ENCODE data around the gene PRR13.
"Not testable (repeated sequence)": the region's sequence is repeated elsewhere in the genome, so short reads cannot be mapped to it uniquely, and the experiment has no call there.

The PRR13 gene

GRCh38 chr12:53439582-53439981 is 2.0 kb upstream of the PRR13 start:
- DNase-seq = not testable (repeated sequence)

GRCh38 chr12:53443955-53444354 is 2.4 kb downstream of the PRR13 start:
- DNase-seq = no peak

- DNase-seq = not testable (repeated sequence)
Measured at GRCh38 chr12:53444593-53445325, 3.2 kb downstream of the PRR13 start.

- no peak for DNase-seq
Measured at GRCh38 chr12:53450936-53451335, 9.4 kb downstream of the PRR13 start.

GRCh38 chr12:53451661-53452158 is 10.2 kb downstream of the PRR13 start, which contains the start of gene PCBP2:
PCBP2 (plus strand) TSS chr12:53452102; CDS start chr12:53454801, 2,699 bp downstream.
- peak; percentile 91 for DNase-seq

GRCh38 chr12:53452159-53453077 is 10.9 kb downstream of the PRR13 start:
- peak; percentile 55 for DNase-seq

GRCh38 chr12:53453953-53454640 is 12.6 kb downstream of the PRR13 start:
- no peak for DNase-seq

- no peak for DNase-seq
Measured at GRCh38 chr12:53454707-53455106, 13.2 kb downstream of the PRR13 start.

- no peak for DNase-seq
Measured at GRCh38 chr12:53456654-53457366, 15.3 kb downstream of the PRR13 start.

GRCh38 chr12:53459097-53459496 is 17.6 kb downstream of the PRR13 start:
- no peak for DNase-seq

- no peak for DNase-seq
Measured at GRCh38 chr12:53461059-53461458, 19.5 kb downstream of the PRR13 start.

GRCh38 chr12:53461591-53461990 is 20.1 kb downstream of the PRR13 start:
- no peak for DNase-seq

GRCh38 chr12:53462935-53463334 is 21.4 kb downstream of the PRR13 start:
- DNase-seq = no peak

GRCh38 chr12:53463802-53464560 is 22.4 kb downstream of the PRR13 start:
- no peak for DNase-seq

- DNase-seq = no peak
Measured at GRCh38 chr12:53464685-53465418, 23.3 kb downstream of the PRR13 start.

- DNase-seq = no peak
Measured at GRCh38 chr12:53465679-53466078, 24.1 kb downstream of the PRR13 start.

- DNase-seq = no peak
Measured at GRCh38 chr12:53466640-53467039, 25.1 kb downstream of the PRR13 start.

GRCh38 chr12:53467082-53467481 is 25.5 kb downstream of the PRR13 start:
- no peak for DNase-seq

GRCh38 chr12:53467880-53468279 is 26.3 kb downstream of the PRR13 start:
- no peak for DNase-seq

GRCh38 chr12:53468282-53468681 is 26.7 kb downstream of the PRR13 start:
- no peak for DNase-seq

- DNase-seq = no peak
Measured at GRCh38 chr12:53472056-53472582, 30.6 kb downstream of the PRR13 start.
